Stimulated activated CD8-positive, alpha-beta memory T cell treated with anti-CD3 and anti-CD28 coated beads, Interleukin-7, amount 100 ng/mL, for 48 hours (primary cell): ENCODE results near the gene VRK1.
"Not testable (repeated sequence)": the region's sequence is repeated elsewhere in the genome, so short reads cannot be mapped to it uniquely, and the experiment has no call there.

Experiments
- DNase-seq, 2 donors: peaks; one replicate each; pipeline ENCODE4 v3.0.0-alpha.2; 2020; ENCODE audit warnings: low read depth in 1 of 2; ENCODE audit errors: extremely low read depth in 1 of 2

VRK1 gene

DNA sequence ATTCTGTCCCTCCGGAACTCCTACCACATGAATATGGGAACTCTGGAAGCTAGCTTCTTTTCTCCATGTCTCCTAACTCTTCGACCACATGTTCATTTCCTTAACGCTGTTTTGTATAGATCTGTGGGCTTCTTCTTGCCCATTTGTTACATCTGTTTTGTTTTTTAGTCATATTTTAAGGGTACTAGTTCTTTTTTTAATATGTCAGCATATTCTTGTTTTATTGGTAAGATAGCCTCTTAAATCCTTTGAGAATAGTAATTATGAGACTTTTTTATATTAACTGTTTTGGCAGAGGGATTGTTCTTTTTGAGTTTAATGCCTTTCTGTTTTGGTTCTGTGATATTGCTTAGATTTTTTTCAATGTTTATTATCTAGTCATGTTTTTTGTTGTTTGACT is 70.5 kb downstream of the VRK1 start:
- no peak for DNase-seq

GRCh38 chr14:96874127-96874526 is 76.9 kb downstream of the VRK1 start:
- DNase-seq, result no peak

- DNase-seq, result no peak
Observed at GRCh38 chr14:96876747-96877146, 79.6 kb downstream of the VRK1 start.

- no peak for DNase-seq
Observed at GRCh38 chr14:96881713-96882112, 84.5 kb downstream of the VRK1 start.

DNA sequence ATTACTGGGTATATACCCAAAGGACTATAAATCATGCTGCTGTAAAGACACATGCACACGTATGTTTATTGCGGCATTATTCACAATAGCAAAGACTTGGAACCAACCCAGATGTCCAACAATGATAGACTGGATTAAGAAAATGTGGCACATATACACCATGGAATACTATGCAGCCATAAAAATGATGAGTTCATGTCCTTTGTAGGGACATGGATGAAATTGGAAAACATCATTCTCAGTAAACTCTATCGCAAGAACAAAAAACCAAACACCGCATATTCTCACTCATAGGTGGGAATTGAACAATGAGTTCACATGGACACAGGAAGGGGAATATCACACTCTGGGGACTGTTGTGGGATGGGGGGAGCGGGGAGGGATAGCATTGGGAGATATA is 86.8 kb downstream of the VRK1 start:
- not testable (repeated sequence) for DNase-seq

DNA sequence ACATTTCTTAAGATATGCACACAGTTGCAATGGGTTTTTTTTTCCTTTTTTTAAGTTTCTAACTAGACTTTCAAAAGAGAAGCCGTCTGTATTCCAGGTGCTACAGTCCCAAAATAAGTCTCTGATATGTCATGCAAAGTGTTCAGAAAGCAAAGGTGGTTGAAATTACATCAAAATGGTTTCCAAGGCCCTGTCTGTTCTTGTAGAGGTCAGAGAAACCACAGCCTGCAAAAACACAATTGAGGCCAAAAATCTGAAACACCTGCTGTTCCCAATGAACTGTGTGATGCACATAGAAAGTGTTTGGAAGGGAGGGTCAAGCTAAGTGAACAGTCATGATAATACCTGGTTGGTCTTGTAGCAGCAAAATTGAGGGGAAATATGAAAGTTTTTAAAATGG is 91.0 kb downstream of the VRK1 start:
- no peak for DNase-seq

GRCh38 chr14:96888593-96888992 is 91.4 kb downstream of the VRK1 start:
- no peak for DNase-seq

- DNase-seq, result no peak
Observed at GRCh38 chr14:96889091-96889490, 91.9 kb downstream of the VRK1 start.

- DNase-seq, result no peak
Observed at GRCh38 chr14:96893966-96894622, 96.9 kb downstream of the VRK1 start.

GRCh38 chr14:96894966-96895365 is 97.8 kb downstream of the VRK1 start:
- DNase-seq, result no peak

- no peak for DNase-seq
Observed at GRCh38 chr14:96895658-96896271, 98.6 kb downstream of the VRK1 start.

DNA sequence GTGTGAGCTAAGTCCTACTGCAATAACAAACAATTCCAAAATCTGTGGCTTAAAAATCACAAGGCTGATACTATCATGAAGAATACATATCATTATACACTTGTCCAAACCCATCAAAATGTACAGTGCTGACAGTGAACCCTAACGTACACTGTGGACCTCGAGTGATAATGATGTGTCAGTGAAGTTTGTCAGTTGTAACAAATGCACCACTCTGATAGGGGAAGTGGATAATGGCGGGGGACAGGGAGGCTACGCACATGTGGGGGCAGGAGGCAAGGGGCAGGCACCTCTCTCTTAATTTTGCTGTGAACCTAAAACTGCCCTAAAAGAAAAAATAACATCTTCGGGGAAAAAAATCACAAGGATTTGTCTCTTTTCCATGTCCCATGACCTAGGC is 100.0 kb downstream of the VRK1 start:
- no peak for DNase-seq

GRCh38 chr14:96901227-96901626 is 104.0 kb downstream of the VRK1 start:
- no peak for DNase-seq

GRCh38 chr14:96902004-96902403 is 104.8 kb downstream of the VRK1 start:
- DNase-seq, result no peak

- DNase-seq, result no peak
Observed at GRCh38 chr14:96903444-96904023, 106.4 kb downstream of the VRK1 start.

GRCh38 chr14:96904201-96904600 is 107.0 kb downstream of the VRK1 start:
- DNase-seq, result no peak

GRCh38 chr14:96905065-96905464 is 107.9 kb downstream of the VRK1 start:
- no peak for DNase-seq

DNA sequence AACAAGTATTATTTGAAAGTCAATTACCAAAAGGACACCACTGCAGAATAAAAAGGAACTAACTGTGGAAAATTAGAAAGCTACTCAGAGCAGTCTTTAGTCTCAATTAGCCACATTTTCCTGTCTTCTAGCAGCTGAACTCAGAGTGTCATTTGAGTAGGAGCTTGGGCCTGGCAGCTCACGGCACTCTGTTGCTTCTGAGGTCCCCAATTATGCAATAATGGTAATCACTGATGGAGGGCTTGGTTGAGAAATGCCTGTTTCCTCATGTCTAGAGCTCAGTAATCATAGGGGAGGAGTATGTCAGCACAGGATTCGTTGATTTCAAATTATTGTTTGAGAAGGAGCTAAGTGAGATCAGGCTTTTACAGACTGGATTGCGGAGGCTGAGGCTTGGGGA is 108.6 kb downstream of the VRK1 start:
- no peak for DNase-seq

DNA sequence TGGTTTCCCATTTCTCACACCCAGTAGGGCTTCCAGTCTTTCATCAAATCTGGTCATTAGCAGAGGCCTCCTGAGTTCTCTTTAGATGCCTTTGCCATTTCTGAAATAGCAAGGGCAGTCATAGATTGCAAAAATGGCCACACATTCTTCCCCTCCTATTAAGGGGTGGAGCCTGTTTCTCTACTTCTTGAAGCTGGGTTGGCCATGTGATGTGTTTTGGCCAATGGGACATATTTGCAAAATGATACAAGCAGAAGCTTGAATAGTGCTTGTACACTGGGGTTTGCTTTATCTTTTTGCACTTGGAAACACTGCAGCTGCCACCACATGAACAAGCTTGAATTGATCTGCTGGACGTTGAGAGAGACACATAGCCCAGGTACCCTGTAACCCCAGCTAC is 109.3 kb downstream of the VRK1 start:
- no peak for DNase-seq

GRCh38 chr14:96909841-96910364 is 112.7 kb downstream of the VRK1 start:
- DNase-seq, result no peak

GRCh38 chr14:96911499-96912149 is 114.4 kb downstream of the VRK1 start:
- DNase-seq, result no peak
